ENCODE measurements around the gene TLN1. TPM values are rescaled to one million over a fixed set of nuclear protein-coding genes. Genes with fewer than 3 reads are reported as not detected.

TLN1 gene
- total RNA-seq, 4 donors from 2014 or later = 888 to 1,583 (median 1,047) TPM

DNA sequence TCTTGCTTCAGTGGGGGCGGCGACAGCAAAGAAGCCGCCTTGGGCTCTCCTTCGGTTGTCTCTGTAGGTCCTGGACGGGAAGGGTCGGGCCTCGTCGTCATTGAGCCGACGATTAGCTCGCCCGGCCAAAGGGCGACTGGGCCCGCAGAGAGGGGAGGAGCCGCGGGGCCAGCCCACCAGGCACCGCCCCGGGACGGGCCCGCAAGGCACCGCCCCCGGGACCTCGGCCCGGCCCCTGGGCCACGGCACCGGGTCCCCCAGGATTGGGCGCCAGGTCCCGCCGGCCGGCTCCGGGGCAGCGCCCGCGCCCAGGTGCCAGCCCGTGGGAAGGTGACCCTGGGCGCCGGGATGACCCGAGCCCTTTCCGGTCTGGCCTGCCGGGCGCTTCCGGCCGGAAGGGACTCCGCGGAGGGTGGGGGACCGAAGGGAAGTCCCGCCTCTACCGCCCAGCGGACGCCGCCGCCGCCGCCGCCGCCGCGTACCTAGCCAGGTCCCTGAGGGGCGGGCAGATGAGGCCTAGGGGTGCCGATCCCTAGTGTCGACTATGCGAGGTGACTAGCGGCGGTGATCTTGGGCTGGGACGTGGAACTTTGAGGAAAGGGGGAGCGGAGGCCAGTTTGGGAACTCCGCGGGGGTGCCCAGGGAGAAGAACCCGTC is 17.0 kb upstream of the TLN1 start, which contains the start of the genes GBA2 and RGP1:
TSS of gene GBA2 (minus strand) at position 371 of the 657 bp plus-strand sequence. CDS start 524 bp downstream, outside the sequence.
TSS of gene RGP1 (plus strand) at position 430 of the 657 bp plus-strand sequence. CDS start 469 bp downstream, outside the sequence.
- Histone ChIP-seq H3K27me3 (no peaks in the 10 kb centered on the region), H3K36me3 (peaks cover 0 to 50% of the 10 kb centered on the region in 2 donors), H3K4me1 (peaks cover 0 to 61% (median 29%) of the 10 kb centered on the region in 3 donors), H3K9me3 (no peaks in the 10 kb centered on the region), H3K4me3 (peak within 1 kb of the TSS; percentile 67 to 76), H3K27ac (peak within 1 kb of the TSS; percentile 68 to 96 (median 92))
- no CpG with 5 or more reads among the region's 69 CpGs for WGBS, 2 donors (ENCODE audit: low coverage in 1 of 2)
- TF ChIP-seq, protein P1, sequence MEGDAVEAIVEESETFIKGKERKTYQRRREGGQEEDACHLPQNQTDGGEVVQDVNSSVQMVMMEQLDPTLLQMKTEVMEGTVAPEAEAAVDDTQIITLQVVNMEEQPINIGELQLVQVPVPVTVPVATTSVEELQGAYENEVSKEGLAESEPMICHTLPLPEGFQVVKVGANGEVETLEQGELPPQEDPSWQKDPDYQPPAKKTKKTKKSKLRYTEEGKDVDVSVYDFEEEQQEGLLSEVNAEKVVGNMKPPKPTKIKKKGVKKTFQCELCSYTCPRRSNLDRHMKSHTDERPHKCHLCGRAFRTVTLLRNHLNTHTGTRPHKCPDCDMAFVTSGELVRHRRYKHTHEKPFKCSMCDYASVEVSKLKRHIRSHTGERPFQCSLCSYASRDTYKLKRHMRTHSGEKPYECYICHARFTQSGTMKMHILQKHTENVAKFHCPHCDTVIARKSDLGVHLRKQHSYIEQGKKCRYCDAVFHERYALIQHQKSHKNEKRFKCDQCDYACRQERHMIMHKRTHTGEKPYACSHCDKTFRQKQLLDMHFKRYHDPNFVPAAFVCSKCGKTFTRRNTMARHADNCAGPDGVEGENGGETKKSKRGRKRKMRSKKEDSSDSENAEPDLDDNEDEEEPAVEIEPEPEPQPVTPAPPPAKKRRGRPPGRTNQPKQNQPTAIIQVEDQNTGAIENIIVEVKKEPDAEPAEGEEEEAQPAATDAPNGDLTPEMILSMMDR (IDR thresholded peaks at IDR 0.05) = peak in 1 of 4 experiments; percentile 13
- TF ChIP-seq POLR2A (IDR thresholded peaks at IDR 0.05) (peak; percentile 78 to 82), POLR2AphosphoS5 (IDR thresholded peaks at IDR 0.05) (peak; percentile 80), EP300 (IDR thresholded peaks at IDR 0.05) (no peak)
- ATAC-seq = peak; percentile 94

DNA sequence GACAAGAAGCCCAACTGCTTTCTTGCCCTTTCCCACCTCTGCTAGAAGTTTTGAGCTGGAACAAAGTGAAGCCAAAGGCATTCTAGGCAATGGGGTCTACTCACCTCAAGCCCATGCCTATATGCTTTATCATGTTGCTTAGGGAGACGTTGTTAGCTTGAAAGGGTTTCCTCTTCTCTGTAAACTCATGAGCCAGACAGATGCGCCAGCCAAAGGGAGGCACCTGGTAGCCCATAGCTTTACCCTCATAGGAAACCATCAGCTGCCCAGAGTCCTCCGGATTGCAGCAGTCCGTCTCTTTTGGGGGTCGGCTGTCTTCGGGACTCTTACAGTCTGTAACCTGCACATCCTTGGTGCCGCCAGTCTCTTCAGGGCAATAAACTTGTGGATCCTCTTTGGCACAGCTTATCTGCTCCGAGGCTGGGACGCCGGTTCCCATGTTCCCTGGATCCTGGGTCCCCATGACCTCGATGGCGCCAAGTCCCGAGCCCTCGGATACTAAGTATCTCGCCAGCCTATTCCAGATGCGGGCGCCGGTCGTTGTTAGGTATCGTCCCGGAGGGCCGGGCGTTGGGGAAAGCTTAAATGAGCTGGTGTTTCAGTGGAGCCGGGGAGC is 16.4 kb upstream of the TLN1 start:
- H3K4me1 ChIP-seq = peaks cover 0 to 68% (median 29%) of the 10 kb centered on the region in 3 donors
- no peak for ATAC-seq

DNA sequence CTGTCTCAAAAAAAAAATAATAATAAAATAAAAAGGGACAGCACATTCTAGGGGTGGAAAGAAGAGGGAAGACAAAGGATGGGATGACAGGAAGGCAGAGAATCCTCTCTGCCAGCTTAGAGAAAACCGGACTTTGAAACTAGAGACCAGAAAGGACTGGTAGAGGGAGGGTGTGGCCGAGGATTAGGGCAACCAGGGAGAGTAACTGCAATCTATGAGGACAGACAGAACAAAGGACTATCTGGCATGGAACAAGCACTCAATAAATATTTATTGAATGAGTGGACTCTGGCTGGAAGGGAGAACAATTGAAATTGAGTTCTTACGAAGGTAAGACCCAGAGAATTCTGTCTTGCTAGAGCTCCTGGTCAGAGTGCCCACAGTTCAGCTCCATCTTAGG is 14.6 kb upstream of the TLN1 start:
- Histone ChIP-seq H3K36me3 (peaks cover 0 to 50% of the 10 kb centered on the region in 2 donors), H3K4me3 (peak overlapping the region; percentile 67 to 76), H3K27me3 (no peaks in the 10 kb centered on the region), H3K4me1 (peaks cover 0 to 76% (median 29%) of the 10 kb centered on the region in 3 donors), H3K9me3 (no peaks in the 10 kb centered on the region), H3K27ac (peak overlapping the region; percentile 4 to 96 (median 92))
- no peak for ATAC-seq
- 14 to 27% methylated on average over 2 to 3 of the region's 3 CpGs for WGBS, 2 donors (ENCODE audit: low coverage in 1 of 2)
- TF ChIP-seq, protein P1 (IDR thresholded peaks at IDR 0.05) = no peak
- TF ChIP-seq POLR2AphosphoS5 (IDR thresholded peaks at IDR 0.05) (no peak), POLR2A (IDR thresholded peaks at IDR 0.05) (no peak), EP300 (IDR thresholded peaks at IDR 0.05) (no peak)

More for the DNA sequence above, 16.4 kb upstream of the TLN1 start:
- no peak for TF ChIP-seq POLR2A (IDR thresholded peaks at IDR 0.05)
- TF ChIP-seq EP300 (IDR thresholded peaks at IDR 0.05) = no peak
- TF ChIP-seq, protein P1 (IDR thresholded peaks at IDR 0.05) = no peak
- TF ChIP-seq POLR2AphosphoS5 (IDR thresholded peaks at IDR 0.05) = no peak
- peaks cover 0 to 50% of the 10 kb centered on the region in 2 donors for H3K36me3 ChIP-seq
- no peaks in the 10 kb centered on the region for H3K27me3 ChIP-seq
- peak overlapping the region; percentile 68 to 96 (median 92) for H3K27ac ChIP-seq
- peak overlapping the region; percentile 67 to 76 for H3K4me3 ChIP-seq
- 0% methylated on average over 9 to 21 of the region's 24 CpGs for WGBS, 2 donors (ENCODE audit: low coverage in 1 of 2)
- no peaks in the 10 kb centered on the region for H3K9me3 ChIP-seq

GRCh38 chr9:35745569-35745968 is 13.6 kb upstream of the TLN1 start:
- no peak for TF ChIP-seq POLR2AphosphoS5 (IDR thresholded peaks at IDR 0.05)
- 17 to 40% methylated on average over 1 of the region's 1 CpG for WGBS, 2 donors (ENCODE audit: low coverage in 1 of 2)
- H3K9me3 ChIP-seq = no peaks in the 10 kb centered on the region
- peaks cover 0 to 69% (median 29%) of the 10 kb centered on the region in 3 donors for H3K4me1 ChIP-seq
- peaks cover 0 to 50% of the 10 kb centered on the region in 2 donors for H3K36me3 ChIP-seq
- H3K27ac ChIP-seq = peak overlapping the region in 3 of 4 donors; percentile 34 to 93 (median 90)
- H3K4me3 ChIP-seq = peak overlapping the region; percentile 67 to 76
- ATAC-seq = no peak
- H3K27me3 ChIP-seq = no peaks in the 10 kb centered on the region

DNA sequence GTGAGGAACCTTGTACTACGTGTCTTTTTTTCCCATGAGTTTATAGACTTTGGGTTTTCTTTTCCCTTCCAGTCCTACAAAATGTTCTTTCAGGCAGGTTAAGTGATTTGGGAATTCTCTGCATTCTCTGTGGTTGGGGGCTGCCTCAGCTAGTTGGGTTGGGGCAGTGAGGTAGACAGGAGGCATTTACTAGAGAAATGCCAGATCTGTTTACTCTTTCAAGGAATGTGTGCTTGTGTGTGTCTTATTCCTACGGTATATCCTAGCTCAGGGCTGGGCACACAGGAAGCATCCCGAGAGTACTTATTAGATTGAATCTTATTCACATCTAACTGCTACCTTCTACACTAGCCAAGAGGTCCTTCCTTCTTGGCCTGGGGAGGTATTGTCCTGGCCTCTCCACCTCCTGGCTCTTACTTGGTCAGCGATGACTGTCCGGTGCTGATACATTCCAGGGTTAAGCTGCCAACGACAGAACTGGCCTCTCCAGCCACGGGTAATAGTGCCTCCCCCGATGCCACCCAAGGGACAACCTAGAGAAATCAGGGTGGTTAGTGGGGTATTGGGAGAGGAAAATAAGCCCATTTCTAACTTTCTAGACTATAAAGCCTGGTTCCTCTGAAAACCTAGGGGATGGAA is 12.0 kb upstream of the TLN1 start:
- no peak for ATAC-seq
- H3K27ac ChIP-seq = peak overlapping the region in 3 of 4 donors; percentile 36 to 58 (median 39)
- WGBS, 2 donors (ENCODE audit: low coverage in 1 of 2) = 58 to 87% methylated on average over 2 to 7 of the region's 8 CpGs
- H3K36me3 ChIP-seq = peaks cover 0 to 61% of the 10 kb centered on the region in 2 donors
- H3K4me1 ChIP-seq = peaks cover 0 to 58% (median 20%) of the 10 kb centered on the region in 3 donors
- no peaks in the 10 kb centered on the region for H3K9me3 ChIP-seq
- no peak for TF ChIP-seq POLR2AphosphoS5 (IDR thresholded peaks at IDR 0.05)
- TF ChIP-seq, protein P1 (IDR thresholded peaks at IDR 0.05) = no peak
- TF ChIP-seq POLR2A (IDR thresholded peaks at IDR 0.05) = no peak
- no peak for TF ChIP-seq EP300 (IDR thresholded peaks at IDR 0.05)
- H3K27me3 ChIP-seq = no peaks in the 10 kb centered on the region
- no peak overlapping the region for H3K4me3 ChIP-seq

Data from gastroesophageal sphincter (tissue), 4 donors.